ENCODE results near the gene ZP1. TPM values are rescaled to one million over a fixed set of nuclear protein-coding genes. Genes with fewer than 3 reads are reported as not detected.
"Not testable (repeated sequence)": the region's sequence is repeated elsewhere in the genome, so short reads cannot be mapped to it uniquely, and the experiment has no call there.

ZP1 gene
- total RNA-seq, 2 experiments from 2014 or later: not detected

DNA sequence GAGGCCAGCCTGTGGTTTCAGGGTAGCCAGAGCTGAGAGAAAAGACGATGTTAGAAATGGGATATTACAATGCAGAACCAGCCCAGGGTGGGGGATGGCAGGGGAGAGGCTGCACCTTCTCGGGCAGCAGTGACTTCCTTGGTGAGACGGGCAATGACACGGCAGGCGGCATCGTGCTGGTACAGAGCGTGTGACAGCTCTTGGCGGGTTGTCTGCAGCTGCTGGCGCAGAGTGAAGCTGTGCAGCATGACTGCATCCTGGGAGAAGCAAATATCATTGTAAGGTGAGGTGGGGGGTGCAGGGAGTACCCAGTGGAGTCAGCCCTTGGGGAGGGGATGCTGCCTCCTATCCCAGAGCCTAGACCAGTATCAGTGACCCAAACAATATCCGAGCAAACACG is 35.3 kb downstream of the ZP1 start:
- ChIA-PET POLR2A (no interaction called here), CTCF (interaction anchor here (1.1 to 6.1 kb wide), 5 partner anchors 11 to 72 kb away, joined by 3 to 40 read pairs (median 4); partner anchors contain the start of genes PTGDR2 and TMEM109)
- Mint-ChIP-seq H3K27ac (peak overlapping the region; percentile 22), H3K4me3 (no peak overlapping the region), H3K36me3 (ENCODE audit: low read depth) (peaks cover 49% of the 10 kb centered on the region), H3K9me3 (no peaks in the 10 kb centered on the region), H3K4me1 (peaks cover 32% of the 10 kb centered on the region), H3K27me3 (peaks cover under 1% of the 10 kb centered on the region)
- no peak for DNase-seq

- Mint-ChIP-seq H3K4me1 (peaks cover 34% of the 10 kb centered on the region), H3K27me3 (peaks cover 9% of the 10 kb centered on the region), H3K27ac (peak overlapping the region; percentile 80), H3K4me3 (peak overlapping the region; percentile 80), H3K36me3 (ENCODE audit: low read depth) (peaks cover 28% of the 10 kb centered on the region), H3K9me3 (no peaks in the 10 kb centered on the region)
- CTCF ChIA-PET: interaction anchor here (0.7 to 6.1 kb wide), 5 partner anchors 8 to 138 kb away, joined by 3 to 40 read pairs (median 6); partner anchors contain the start of gene TMEM109
- DNase-seq: no peak
- POLR2A ChIA-PET: no interaction called here
These were observed 37.7 kb downstream of the ZP1 start for GRCh38 chr11:60905047-60905446.

DNA sequence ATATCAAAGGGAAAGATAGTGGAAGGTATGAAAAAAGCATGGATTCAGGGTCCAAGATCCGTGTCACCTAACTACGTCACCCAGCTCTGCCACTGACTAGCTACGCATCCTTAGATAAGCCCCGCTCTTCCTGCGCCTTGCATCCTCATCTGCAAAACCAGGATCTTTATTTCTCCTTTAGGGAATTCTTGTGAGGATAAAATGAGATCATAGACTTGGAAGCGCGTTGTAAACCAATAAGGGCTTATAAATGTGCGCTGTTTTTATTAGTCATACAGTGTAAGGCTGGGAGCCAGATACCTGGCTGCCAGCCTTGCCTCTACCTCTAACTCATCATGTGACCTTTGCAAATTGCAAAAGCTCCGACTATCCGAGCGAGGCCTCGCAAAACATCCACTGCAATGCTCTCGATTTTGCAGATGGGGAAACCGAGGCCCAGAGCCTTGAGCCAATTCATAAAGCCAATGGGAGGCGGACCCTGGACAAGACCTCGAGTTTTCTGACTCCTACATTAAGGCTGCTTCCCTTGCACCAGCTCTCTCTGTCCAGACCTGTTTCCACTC is 38.3 kb downstream of the ZP1 start:
- Mint-ChIP-seq H3K36me3 (ENCODE audit: low read depth) (peaks cover 22% of the 10 kb centered on the region), H3K4me1 (peaks cover 35% of the 10 kb centered on the region), H3K9me3 (no peaks in the 10 kb centered on the region), H3K4me3 (peak overlapping the region; percentile 80), H3K27ac (peak overlapping the region; percentile 80), H3K27me3 (peaks cover 9% of the 10 kb centered on the region)
- POLR2A ChIA-PET: interaction anchor here (0.6 to 1.1 kb wide), 3 partner anchors 10 to 911 kb away, joined by 4 to 13 read pairs (median 4); no protein-coding TSS in a partner anchor
- no peak for DNase-seq
- CTCF ChIA-PET: interaction anchor here (0.9 to 6.1 kb wide), 5 partner anchors 8 to 137 kb away, joined by 3 to 40 read pairs (median 6); partner anchors contain the start of gene TMEM109

DNA sequence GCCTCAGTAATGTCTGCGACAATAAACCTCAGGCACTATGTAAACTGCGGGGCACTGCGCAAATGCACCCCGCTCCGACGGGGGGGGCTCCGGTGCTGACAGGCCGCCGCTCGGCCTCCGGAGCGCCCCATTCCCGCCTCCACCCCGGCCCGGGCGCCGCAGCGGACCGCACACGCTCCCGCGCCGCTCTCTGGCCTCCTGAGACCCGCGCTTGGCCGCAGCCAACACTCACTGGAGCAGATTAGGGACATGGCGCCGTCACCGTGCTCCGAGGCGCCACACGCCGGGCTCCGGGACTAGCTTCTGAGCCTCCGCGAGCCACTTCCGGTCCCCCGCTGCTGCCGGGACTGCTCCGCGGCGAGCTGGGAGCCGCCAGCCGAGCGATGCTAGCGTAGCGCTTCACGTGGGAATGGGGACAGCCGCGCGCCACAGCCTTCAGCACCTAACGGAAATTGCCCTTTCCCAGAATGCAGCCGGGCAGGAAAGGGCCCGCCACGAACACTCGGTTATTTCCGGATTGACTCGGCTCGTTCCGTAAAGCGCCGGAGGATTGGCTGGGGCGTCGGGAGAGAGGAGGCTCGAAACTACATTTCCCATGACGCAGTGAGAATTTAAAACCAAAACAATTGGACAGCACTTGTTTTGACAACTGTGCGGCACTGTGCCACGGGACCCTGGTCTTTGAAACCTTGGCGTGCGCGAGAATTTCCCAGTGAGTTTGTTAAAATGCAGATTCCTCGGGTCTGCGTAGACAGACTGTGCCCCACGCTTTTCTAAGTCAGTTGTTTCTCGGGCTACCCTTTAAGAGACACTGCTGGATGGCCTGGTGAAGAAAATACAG is 39.0 kb downstream of the ZP1 start, which contains the start of gene PRPF19:
Gene PRPF19 (minus strand): TSS at position 454 of the 841 bp plus-strand sequence. CDS start 203 bp downstream, at position 251.
- Mint-ChIP-seq H3K4me1 (peaks cover 40% of the 10 kb centered on the region), H3K36me3 (ENCODE audit: low read depth) (peaks cover 17% of the 10 kb centered on the region)

DNA sequence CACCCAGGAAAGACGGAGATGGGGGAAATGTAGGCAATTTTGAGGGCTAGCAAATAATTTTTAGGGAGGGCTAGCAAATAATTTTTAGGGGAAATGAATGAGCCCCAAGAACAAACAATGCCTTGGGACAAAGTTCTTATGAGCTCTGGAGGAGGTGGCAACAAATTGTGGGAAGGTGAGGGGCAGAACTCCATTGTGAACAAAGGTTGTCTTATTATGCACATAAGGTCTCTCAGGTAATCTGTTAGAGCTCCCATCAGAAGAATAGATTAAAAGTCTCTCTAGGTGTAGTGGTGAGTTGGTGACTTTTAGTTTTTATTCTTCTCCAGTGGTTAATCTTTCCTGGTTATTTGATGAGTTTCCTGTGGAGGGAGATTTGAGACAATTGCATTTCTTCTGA is 41.5 kb downstream of the ZP1 start:
- Mint-ChIP-seq H3K4me1 (peaks cover 54% of the 10 kb centered on the region), H3K36me3 (ENCODE audit: low read depth) (peaks cover 7% of the 10 kb centered on the region), H3K27ac (no peak overlapping the region), H3K27me3 (peaks cover 9% of the 10 kb centered on the region), H3K4me3 (no peak overlapping the region), H3K9me3 (no peaks in the 10 kb centered on the region)
- no peak for DNase-seq
- CTCF ChIA-PET: interaction anchor here (0.5 kb wide), 1 partner anchor 45 kb away, joined by 4 read pairs; no protein-coding TSS in a partner anchor
- POLR2A ChIA-PET: no interaction called here

More for the DNA sequence above, 39.0 kb downstream of the ZP1 start, which contains the start of gene PRPF19:
- Mint-ChIP-seq H3K27ac (peak within 1 kb of the TSS; percentile 96), H3K9me3 (no peaks in the 10 kb centered on the region), H3K27me3 (peaks cover 9% of the 10 kb centered on the region), H3K4me3 (peak within 1 kb of the TSS; percentile 80)
- CTCF ChIA-PET: interaction anchor here (0.9 to 6.1 kb wide), 6 partner anchors 7 to 137 kb away, joined by 3 to 40 read pairs (median 5); partner anchors contain the start of gene TMEM109
- POLR2A ChIA-PET: interaction anchor here (0.6 to 1.1 kb wide), 5 partner anchors 9 to 910 kb away, joined by 3 to 13 read pairs (median 4); no protein-coding TSS in a partner anchor
- peak; percentile 99 for DNase-seq

- H3K9me3 Mint-ChIP-seq; CTCF ChIA-PET; H3K36me3 Mint-ChIP-seq (ENCODE audit: low read depth); H3K27ac Mint-ChIP-seq; H3K27me3 Mint-ChIP-seq; H3K4me3 Mint-ChIP-seq; POLR2A ChIA-PET; DNase-seq: not testable (repeated sequence)
- H3K4me1 Mint-ChIP-seq: peaks cover 46% of the 10 kb centered on the region
These were observed 42.4 kb downstream of the ZP1 start for GRCh38 chr11:60909680-60910280.

DNA sequence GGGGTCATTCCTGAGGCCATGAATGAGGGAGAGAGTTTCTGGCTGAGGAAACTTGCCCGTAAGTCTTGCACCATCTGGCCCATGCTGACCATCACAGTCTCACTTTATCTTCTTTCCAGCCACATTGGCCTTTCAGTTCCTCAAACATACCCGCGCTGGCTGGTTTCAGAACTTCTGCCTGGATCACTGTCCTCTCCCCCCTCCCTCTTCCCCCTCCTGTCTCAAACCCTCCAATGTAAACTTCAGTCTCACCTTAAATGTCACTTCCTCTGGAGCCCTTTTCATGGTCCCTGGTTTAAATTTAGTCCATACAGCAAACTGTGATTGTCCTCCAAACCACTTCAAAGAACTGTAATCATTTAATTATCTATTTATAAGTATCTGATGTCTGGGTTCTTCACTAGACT is 42.9 kb downstream of the ZP1 start:
- Mint-ChIP-seq H3K4me3 (no peak overlapping the region), H3K9me3 (no peaks in the 10 kb centered on the region), H3K27ac (no peak overlapping the region), H3K4me1 (peaks cover 43% of the 10 kb centered on the region), H3K27me3 (peaks cover 9% of the 10 kb centered on the region), H3K36me3 (ENCODE audit: low read depth) (peaks cover under 1% of the 10 kb centered on the region)
- ChIA-PET CTCF (no interaction called here), POLR2A (no interaction called here)
- DNase-seq: no peak

DNA sequence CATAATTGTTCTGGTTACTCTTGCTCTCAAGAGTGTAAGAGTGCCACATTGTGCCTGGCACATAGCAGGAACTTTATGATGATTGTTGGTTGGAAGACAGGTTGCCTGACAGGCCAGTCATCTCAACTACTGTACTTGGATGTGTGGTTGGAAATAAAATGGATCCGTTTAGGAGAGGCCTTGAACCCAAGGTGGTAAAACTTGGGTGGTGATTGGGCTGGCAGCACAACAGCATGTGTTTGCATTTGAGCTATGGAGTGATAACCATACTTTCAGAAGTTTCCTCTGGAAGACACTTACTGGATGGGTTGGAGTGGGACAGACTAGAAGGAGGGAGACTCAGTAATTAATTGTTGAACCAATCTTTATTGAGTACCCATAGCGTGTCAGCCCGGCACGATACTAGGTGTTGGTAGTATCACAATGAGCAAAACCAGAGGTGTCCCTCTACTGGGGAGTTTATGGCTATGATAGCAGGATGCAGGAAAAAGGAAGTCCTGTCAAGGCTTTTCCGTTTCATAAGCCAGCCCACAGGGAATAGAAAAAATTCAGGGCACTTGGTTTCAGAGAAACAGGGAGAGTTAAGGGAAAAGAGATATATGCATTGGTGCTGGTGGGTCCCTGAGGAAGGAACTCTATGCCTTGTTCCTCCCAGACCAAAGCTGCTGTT is 43.5 kb downstream of the ZP1 start:
- H3K27ac Mint-ChIP-seq: no peak overlapping the region

GRCh38 chr11:60912223-60912850 is 45.0 kb downstream of the ZP1 start:
- H3K9me3 Mint-ChIP-seq: no peaks in the 10 kb centered on the region
- H3K36me3 Mint-ChIP-seq (ENCODE audit: low read depth): no peaks in the 10 kb centered on the region
- peak overlapping the region; percentile 79 for H3K27ac Mint-ChIP-seq
- DNase-seq: no peak
- peaks cover 9% of the 10 kb centered on the region for H3K27me3 Mint-ChIP-seq
- CTCF ChIA-PET: interaction anchor here (0.7 to 4.8 kb wide), 4 partner anchors 9 to 81 kb away, joined by 3 to 40 read pairs (median 10); partner anchors contain the start of gene PRPF19
- peak overlapping the region; percentile 14 for H3K4me3 Mint-ChIP-seq
- POLR2A ChIA-PET: interaction anchor here (0.6 kb wide), 2 partner anchors 84 to 238 kb away, joined by 3 read pairs; no protein-coding TSS in a partner anchor
- peaks cover 46% of the 10 kb centered on the region for H3K4me1 Mint-ChIP-seq

More for the DNA sequence above, 43.5 kb downstream of the ZP1 start:
- no peak for DNase-seq
- no peaks in the 10 kb centered on the region for H3K9me3 Mint-ChIP-seq
- H3K36me3 Mint-ChIP-seq (ENCODE audit: low read depth): no peaks in the 10 kb centered on the region
- ChIA-PET POLR2A (no interaction called here), CTCF (interaction anchor here (3.4 to 4.8 kb wide), 2 partner anchors 7 to 11 kb away, joined by 12 to 40 read pairs; partner anchors contain the start of gene PRPF19)
- no peak overlapping the region for H3K4me3 Mint-ChIP-seq
- H3K4me1 Mint-ChIP-seq: peaks cover 44% of the 10 kb centered on the region
- H3K27me3 Mint-ChIP-seq: peaks cover 9% of the 10 kb centered on the region

DNA sequence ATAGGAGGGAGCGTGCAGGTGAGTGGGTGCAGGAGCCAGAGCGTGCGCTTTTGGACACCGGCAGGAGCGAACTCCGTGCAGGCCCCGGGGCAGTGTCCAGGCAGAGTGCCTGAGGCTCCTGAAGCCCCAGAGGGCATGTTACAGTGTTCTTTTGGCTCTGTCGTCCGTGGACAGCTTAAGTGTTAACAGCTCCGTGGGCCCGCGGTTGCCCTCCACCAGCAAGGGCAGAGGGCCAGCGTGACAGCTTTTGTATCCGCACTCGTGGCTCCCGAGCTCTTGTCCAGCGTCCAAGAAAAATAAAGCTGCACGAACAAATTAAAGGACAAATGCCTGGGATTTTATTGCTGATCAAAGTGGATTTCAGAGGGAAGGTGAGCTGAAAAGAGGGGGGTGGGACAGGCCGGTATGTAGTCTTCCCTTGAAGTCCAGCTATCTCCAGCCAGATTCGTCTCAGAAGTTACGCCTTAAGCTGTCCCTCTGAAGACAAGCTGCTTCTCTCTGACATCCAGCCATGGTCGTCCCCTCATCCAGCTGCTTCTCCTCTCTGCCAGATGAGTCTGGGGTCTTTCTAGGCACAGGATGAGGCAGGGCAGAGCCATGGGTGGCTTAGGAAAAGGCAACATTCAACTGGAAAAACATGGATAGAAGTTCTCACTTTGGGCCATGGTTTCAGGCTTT is 45.6 kb downstream of the ZP1 start:
- Mint-ChIP-seq H3K9me3 (no peaks in the 10 kb centered on the region), H3K27me3 (peaks cover 7% of the 10 kb centered on the region), H3K36me3 (ENCODE audit: low read depth) (no peaks in the 10 kb centered on the region), H3K4me1 (peaks cover 43% of the 10 kb centered on the region), H3K4me3 (peak overlapping the region; percentile 92), H3K27ac (peak overlapping the region; percentile 94)
- POLR2A ChIA-PET: interaction anchor here (0.6 kb wide), 1 partner anchor 52 kb away, joined by 4 read pairs; no protein-coding TSS in a partner anchor
- no peak for DNase-seq
- CTCF ChIA-PET: interaction anchor here (2.4 to 4.8 kb wide), 4 partner anchors 9 to 81 kb away, joined by 7 to 40 read pairs (median 10); partner anchors contain the start of genes CD6 and PRPF19

Measured in activated CD4-positive, alpha-beta T cell treated with anti-CD3 and anti-CD28 coated beads, Interleukin-2, amount 10 ng/mL, durations not matched to agents 7 days and 5 days (primary cell).